CD4-positive, alpha-beta T cell treated with Interleukin-4 for 4 hours (primary cell): Measurements from ENCODE around the gene CHMP1A.
"Not testable (repeated sequence)": the region's sequence is repeated elsewhere in the genome, so short reads cannot be mapped to it uniquely, and the experiment has no call there.

Experiments used
- DNase-seq: peaks from one replicate; pipeline ENCODE4 v3.0.0-alpha.2; 2020

Gene CHMP1A

DNA sequence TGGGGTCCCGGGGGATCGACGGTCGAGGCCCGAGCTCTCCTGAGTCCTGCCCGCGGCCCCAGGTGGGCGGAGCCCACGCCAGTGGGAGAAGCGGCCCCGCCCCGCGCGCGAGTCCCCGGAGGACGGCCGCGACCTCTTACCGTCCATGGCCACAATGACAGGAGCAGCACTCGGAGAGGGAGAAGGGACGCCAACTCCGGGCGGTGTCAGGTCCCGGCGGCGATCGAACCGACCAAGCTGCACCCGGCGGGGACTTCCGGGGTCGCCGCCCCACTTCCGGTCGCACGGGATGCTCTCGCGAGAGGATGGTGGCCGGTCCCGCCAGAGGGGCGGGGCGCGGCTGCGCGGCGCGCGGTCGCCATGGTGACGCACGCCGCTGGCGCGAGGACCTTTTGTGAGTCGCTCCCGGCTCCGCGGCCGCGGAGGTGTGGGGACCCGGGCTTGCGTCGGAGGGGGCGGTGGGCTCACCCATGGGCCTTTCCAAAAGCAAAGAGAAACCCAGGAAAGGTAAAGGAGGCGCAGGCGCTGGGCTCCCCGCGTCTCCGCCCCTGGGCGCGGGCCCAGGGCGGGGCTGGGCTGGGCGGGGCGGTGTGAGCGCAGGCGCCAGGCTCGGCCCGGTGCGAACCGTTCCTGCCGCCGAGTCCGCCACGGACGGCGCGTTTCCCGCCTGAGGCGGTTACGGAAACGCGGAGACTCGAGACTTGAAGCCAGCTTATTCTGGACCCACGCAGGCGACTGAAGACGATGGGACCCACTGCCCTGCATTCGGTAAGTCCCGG lies at the start of gene CHMP1A, which contains the start of gene SPATA33:
CHMP1A (minus strand) TSS at position 267 of the 779 bp plus-strand sequence; CDS start at position 147, 120 bp downstream.
SPATA33 (plus strand) TSS at position 395 of the 779 bp plus-strand sequence; CDS start at position 471, 76 bp downstream.
- peak; percentile 91 for DNase-seq

DNA sequence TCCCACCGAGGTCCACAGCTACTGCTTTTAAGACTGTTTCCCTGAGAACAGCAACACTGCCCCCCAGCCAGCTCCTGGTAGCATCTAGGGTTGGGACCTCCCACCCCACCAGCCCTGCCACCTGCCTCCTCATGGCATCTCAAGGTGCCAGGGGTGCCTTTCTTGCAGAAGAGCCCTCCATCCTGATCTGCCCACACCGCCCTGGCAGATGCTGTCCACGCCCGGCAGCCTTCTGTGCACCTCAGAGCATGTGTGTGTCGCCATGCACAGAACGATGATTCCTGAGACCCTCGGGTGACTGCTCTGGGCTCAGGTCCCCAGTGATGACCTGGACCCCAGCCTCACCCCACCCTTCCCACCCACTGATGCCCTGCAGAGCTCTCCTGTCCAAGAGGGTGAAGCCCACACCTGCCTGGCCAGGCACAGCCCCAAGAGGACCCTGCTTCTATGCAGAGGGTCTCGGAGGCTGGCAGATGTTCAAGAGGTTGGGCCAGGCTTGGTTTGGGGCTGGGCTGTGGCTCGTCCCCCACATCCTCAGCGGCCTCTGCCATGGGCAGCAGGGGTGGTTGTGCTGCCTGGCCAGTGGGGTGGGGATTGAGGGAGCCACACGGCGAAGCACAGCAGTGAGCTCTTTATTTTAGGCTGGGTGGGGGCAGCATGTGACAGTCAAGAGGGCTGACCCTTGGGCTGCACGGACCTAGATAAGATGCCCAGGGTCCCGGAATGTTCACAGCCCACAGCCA lies 49.2 kb upstream of the CHMP1A start:
- DNase-seq = no peak

DNA sequence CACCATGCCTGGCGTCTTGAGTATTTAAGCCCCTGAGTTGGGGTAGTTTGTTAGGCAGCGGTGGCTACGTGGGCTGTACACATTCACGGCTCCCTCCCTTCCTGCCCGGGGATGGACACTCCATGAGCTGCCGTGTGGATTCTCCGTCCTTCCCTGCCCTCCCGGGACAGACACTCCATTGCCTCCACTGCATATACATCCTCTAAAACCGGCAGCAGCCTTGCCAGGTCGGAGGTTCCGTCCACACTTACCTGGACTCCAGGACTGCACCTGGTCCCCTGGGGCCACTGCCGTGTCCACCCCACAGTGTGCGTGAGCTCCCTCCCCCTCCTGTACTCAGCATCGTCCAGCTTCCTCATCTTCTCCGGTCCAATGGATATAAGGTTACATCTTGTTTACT lies 47.5 kb upstream of the CHMP1A start:
- no peak for DNase-seq

DNA sequence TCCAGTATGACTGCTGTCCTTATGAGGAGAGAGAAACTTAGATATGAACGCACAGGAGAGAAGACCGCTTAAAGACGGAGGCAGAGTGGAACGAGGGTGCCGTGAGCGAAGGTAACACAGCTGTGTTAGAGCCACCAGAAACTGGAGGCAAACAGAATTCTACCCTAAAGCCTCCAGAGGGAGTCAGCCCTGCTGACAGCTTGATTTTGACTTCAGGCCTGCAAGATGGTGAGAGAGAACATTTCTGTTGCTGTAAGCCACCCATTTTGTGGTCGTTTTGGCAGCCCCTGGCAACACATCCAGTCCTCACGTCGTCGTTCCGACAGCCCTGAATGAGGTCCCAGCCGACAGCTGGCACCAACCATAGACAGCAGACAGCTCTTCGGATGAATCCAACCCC lies 46.8 kb upstream of the CHMP1A start:
- no peak for DNase-seq

DNA sequence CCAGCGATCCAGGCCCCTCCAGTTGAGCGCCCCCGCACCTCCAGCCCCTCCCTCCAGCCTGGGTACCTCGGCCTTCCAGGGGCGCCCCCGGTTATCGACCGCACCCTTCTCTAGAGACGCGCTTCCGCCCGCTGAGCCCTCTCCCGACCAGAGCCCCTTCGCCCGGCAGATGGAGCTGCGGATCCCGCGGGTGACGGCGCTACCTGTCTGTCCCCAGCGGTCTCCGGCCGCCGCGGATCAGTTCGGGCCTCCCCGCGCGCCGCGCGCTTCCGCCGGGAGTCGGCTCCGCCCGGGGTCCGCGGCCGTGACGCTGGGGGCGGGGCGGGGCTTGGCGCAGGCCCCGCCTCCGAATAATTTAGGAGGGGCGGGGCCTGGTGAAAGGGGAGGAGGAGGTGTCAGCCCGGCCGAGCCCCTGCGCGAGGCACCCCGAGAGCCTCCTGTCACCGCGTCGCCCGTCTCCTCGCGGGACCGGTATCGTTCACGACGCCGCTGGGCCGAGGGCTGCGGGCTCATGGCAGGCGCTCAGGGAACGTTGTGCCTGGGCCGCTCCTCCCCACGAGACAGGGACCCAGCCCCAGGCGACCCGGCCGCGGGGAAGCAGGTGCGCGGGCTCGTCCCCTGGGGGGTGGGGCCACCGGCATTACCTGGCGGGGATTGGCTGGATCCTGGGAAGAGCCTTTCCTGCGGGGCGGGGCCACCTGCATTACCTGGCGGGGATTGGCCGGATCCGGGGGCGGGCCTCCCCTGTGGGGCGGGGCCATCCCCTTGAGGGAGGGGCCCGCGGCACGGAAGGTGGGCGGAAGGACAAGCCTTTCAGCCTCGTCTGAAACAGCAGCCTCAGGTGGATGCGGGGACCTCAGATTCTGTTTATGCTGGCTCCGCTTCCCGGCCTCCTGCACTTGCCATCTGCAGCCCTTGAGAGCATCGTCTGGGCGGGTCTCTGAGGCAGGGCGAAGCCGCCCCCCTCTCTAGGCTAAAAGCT lies 44.2 kb upstream of the CHMP1A start, which contains the start of gene SPATA2L:
SPATA2L (minus strand) TSS at position 281 of the 982 bp plus-strand sequence. CDS start 473 bp downstream, outside the sequence.
- DNase-seq = peak; percentile 97

DNA sequence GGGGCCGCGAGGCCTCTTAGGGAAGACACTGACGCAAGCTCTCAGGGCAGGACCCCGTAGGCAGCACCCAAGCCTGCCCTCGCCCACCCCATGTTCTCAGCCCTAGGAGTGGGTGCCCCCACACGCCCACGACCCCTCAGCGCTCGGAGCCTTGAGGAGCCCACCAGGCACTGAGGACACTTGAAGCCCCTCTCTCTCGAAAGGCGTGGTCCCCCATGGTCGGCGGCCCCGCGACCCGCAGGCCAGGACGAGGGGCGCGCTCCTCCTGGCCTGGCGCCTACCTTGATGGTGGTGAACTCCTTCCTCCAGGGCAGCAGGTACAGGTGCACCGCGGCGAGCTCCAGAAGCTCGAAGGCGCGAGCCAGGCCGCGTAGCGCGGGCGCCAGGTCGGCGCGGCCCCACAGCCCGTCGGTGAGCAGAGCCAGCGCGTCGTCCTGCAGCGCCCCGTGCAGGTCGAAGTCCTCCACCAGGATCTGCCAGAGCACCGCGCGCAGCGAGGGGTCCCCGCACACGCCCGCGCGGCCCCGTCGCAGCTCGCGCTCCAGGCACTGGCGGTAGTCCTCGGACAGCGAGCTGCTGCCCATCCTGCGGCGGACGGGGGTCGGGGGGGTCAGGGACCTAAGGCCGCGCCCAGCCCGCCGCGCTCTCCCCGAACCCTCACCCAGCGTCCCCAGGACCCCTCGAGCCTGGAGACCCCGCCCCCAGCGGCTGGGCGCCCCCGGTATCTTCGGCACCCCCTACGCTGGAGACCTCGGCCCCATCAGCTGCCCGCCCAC lies 43.3 kb upstream of the CHMP1A start:
- peak; percentile 49 for DNase-seq

DNA sequence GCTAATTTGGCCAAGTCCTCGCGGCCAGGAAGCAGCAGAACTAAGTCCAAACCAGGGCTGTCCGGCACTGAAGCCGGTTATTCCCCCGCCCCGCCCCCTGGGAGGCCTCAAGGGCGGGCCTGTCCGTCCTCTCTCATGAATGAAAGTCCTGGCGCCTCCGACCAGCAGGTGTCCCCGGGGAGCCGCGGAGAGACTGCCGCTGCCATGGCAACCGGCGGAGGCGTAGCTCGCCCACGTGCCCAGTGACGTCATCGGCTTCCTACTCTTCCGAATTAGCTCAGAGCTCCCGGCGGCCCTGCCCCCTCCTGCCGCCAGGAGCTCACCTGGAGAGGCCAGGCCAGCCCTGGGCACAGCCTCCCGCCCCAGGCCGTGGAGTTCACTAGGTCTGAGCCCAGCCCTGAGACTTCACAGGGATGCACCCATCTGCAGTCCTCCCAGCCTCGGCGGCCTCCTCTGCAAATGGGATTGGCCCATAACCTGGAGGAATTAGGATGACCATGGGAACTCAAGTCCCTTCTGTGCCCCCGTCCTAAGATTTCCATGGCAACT lies 42.7 kb upstream of the CHMP1A start:
- peak; percentile 95 for DNase-seq

DNA sequence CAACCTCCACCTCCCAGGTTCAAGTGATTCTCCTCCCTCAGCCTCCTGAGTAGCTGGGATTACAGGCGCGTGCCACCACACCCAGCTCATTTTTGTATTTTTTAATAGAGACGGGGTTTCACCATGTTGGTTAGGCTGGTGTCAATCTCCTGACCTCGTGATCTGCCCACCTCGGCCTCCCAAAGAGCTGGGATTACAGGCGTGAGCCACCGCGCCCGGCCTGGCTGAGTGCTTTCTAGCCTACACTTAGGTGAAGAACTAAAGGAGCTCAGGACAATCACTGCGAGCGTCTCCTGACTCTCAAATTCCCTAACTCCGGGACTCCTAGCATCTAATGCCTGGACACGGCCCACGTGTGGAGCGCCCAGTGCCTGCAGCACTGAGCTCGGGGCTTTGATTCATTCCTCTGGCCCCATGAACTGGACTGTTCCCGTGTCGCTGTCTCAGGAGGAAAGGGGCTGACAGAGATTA lies 42.2 kb upstream of the CHMP1A start:
- not testable (repeated sequence) for DNase-seq

DNA sequence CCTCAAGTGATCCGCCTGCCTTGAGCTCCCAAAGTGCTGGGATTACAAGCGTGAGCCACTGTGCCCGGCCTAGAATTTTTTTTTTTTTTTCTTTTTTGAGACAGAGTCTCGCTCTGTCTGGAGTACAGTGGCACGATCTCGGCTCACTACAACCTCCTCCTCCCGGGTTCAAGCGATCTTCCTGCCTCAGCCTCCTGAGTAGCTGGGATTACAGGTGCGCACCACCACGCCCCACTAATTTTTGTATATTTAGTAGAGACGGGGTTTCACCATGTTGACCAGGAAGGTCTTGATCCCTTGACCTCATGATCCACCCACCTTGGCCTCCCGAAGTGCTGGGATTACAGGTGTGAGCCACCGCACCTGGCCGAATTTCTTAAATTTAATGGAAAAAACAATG lies 41.2 kb upstream of the CHMP1A start:
- DNase-seq = not testable (repeated sequence)

DNA sequence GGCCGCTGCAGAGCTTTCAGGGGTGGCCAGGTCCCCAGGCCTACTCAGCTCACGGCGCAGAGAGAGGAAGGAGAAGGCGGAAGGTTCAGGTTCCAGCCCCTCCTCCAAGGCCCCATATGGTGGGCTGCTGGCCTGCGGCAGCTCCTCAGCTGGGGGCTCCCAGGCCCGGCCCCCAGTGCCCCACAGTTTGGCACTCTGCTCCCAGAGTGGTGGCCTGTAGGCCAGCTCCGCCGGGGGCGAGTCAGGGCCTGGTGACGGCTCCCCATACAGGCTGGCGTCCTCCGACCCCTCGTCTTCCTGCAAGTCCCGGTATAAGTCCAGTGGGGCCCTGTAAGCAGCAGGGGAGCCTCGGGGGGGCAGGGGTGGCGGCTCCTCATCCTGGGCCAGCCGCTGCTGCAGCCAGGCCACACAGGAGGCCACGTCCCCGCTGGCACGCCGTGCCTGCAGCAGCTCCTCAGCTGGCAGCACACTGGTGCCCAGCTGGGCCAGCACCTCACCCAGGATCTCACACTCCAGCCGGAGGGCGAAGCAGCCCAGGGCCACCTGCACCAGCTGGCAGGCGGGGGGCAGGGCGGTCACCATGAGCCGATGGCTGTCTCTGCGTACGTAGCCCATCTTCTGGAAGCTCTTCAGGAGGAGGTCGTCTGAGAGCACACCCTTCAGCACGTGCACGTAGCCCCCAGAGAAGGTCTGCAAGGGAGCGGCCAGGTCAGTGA lies 40.3 kb upstream of the CHMP1A start:
- DNase-seq = no peak

DNA sequence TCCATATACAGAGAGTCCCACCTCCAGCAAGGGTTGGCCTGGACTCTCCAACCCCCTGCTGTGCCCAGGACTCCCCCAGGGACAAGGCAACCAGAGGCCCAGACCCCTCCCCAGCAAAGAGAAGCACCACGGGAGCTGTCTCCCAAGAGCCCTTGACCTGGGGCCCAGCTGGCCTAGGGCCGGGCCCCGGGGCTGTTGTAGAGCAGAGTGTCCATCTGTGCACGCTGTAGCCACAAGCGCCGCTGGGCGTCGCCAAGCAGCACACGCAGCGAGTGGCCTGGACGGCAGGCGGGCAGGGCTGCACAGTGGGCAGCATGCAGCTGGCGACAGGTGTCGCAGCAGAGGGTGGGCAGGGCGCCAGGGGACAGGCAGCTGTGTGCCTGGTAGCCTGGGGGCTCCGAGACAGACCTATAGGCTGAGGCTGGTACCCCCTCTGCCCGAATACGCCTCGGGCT lies 39.7 kb upstream of the CHMP1A start:
- no peak for DNase-seq

DNA sequence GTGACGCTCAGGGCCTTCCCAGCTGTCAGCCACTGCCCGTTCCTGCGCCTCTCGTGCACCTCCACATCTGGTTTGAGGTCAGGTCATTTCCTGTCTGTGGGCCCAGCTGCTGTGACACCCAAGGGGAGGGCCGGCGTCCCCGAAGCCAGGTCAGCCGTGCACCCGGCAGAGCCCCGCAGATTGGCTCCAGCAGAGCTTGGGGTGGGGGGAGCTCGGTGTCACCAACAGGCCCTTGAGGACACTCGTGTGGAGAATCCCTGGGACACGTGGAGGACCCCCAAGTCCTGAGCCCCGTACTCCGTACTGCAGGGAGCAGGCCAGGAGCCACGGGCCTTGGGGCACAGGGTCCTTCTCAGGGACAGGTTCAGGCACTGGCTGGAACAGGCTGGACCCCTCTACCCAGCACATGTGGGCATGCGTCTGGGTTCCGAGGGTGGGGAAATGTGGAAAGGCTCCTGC lies 39.2 kb upstream of the CHMP1A start:
- DNase-seq = peak; percentile 30

DNA sequence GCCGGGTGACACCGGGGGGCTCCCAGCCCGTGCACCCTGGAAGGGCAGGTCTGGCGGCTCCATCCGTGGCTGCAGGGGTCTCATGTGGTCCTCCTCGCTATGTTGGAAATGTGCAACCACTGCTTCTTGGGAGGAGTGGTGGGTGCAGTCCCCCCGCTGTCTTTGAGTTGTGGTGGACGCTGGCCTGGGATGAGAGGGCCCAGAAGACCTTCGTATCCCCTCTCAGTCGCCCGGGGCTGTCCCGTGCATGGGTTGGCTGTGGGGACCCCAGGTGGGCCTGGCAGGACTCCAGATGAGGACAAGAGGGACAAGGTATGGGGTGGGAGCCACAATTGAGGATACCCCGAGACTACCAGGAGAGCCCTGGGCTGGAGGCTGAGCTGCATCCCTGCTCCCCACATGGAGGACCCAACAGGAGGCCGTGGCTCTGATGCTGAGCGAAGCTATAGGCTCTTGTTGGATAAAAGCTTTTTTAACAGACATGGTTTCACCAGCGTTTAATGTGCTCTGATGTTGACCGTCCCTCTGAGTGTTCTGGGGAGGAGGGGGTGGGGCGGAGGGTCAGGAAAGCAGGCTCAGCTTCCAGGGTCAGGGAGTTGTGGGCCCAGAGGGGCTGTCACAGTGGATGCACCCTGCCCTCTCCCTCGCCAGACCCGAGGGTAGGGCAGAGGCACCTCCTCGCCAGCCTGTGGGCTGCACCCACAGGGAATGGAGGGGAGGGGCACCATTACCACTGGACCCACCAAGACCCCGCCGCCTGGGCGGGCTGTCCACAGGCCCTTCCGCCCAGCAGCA lies 38.6 kb upstream of the CHMP1A start:
- DNase-seq = no peak

DNA sequence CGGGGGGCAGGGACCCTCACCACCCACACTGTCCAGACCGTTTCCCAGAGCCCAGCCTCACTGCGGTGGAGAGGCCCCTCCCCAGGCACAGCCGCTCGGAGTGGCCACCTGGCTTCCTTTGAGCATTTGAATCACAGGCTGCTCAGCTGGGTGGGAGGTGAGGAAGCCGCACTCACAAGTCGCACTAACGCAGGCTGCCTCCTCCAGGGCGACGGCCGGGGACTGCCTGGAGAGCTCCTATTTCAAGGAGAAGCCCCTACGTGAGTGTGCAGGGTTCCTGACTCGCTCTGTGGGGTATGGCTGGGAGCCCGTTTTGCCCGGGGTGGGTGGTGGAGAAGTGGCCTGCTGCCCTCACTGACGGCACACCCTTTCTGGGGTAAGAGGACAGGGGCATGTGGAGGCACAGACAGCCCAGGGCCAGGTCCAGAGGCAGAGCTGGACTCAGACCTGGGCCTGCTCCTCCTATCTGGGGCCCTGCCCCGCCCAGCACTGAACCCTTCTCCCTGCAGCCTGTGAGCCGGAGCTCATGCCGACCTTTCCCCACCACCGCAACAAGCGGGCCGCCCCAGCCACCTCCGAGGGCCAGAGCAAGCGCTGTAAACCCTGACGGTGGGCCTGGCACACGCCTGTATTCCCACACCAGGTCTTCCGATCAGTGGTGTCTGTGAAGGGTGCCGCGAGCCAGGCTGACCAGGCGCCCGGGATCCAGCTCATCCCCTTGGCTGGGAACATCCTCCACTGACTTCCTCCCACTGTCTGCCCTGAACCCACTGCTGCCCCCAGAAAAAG lies 37.8 kb upstream of the CHMP1A start:
- no peak for DNase-seq

DNA sequence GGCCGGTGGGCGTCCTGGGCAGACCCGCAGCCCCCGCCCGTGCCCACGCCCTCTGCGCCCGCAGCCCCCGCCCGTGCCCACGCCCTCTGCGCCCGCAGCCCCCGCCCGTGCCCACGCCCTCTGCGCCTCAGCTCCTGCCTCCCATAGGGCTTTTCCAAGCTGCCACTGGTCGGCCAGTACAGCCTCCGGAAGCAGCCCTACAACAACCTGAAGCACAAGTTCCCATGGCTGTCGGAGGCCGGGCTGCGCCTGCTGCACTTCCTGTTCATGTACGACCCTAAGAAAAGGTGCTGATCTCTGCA lies 37.2 kb upstream of the CHMP1A start:
- not testable (repeated sequence) for DNase-seq

DNA sequence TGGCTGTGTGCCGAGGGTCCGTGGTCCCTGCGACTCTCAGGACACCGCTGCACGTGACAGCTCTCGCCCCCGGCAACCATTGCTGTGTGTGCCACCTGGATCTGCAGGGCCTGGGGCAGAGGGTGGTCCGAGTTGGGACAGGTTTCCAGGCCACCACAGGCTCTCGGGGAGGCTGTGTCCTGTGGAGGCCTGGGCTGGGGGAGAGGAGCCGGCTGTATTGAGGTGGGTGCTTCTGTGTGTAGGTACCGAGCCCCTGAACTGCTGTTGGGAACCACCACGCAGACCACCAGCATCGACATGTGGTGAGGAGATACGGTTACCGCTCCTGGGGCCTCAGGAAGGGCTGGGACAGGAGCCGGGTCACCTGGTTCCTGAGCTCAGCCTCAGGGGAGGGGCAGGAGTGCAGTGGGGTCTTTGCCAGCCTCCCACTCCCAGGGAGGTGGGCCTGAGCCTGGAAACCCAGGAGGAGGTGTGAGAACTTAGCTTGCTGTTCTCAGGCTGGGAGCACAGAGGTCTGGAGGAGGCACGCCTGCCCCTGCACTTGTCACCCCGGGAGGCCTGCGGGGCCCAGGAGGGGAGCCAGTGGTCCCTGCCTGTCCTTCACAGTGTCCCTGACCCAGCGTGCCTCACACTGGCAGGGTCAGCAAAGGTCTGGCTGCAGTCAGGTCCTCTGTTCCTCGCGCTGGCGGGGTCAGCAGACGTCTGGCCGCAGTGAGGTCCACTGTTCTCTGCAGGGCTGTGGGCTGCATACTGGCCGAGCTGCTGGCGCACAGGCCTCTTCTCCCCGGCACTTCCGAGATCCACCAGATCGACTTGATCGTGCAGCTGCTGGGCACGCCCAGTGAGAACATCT lies 36.6 kb upstream of the CHMP1A start:
- no peak for DNase-seq

DNA sequence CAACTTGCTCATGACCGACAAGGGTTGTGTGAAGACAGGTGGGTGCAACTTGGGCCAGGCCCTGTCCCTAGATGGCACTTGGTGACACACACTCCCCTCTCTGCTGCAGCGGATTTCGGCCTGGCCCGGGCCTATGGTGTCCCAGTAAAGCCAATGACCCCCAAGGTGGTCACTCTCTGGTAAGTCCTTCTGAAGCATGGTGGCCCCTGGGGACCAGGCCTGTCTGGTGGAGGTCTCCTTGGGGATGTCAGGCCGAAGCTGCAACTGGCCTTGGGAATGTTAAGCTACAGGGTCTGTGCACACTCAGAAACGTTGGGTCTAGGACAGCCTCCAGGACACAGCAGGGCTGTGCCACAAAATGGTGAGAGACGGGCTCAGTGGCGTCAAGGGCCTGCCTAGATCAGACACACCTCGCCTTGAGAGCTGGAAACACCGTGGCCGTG lies 35.8 kb upstream of the CHMP1A start:
- no peak for DNase-seq
